B cell (primary cell): ENCODE results near the gene NSUN6. TPM values are rescaled to one million over a fixed set of nuclear protein-coding genes. Genes with fewer than 3 reads are reported as not detected.
"Not testable (repeated sequence)": the region's sequence is repeated elsewhere in the genome, so short reads cannot be mapped to it uniquely, and the experiment has no call there.

Source experiments
- ATAC-seq: fragments of 200-7000 bp; cut with Tn5 transposase; one replicate; pipeline ENCODE4 v1.10.0; 2021; ENCODE audit warnings: low read depth, mild to moderate bottlenecking, moderate number of reproducible peaks, moderate library complexity
- CTCF ChIA-PET: fragments of 350-600 bp; sonication (Branson Sonifier 250); formaldehyde crosslinking; loops from one replicate; lab custom pipeline; 2021; ENCODE audit warnings: antibody characterized with exemption, inconsistent platforms; lab: Charles Lee
- POLR2A ChIA-PET: fragments of 350-600 bp; sonication (Branson Sonifier 250); formaldehyde crosslinking; loops from one replicate; lab custom pipeline; 2021; ENCODE audit warnings: antibody characterized with exemption; lab: Charles Lee
- DNase-seq: peaks from one replicate; pipeline ENCODE4 v3.0.0; 2013
- H2AFZ ChIP-seq: 2 replicates; pipeline ENCODE4 v1.6.1; 2012; ENCODE audit warnings: mild to moderate bottlenecking, low read depth, low read length; ENCODE audit not compliant: insufficient read depth, poor library complexity, severe bottlenecking
- H3K27ac ChIP-seq, 2 donors: 1 replicate in 1 of 2; 2 replicates in 1 of 2; pipeline ENCODE4 v1.5.1; 2012 to 2013; ENCODE audit warnings: low read length in 2 of 2, mild to moderate bottlenecking in 2 of 2, moderate library complexity in 1 of 2
- H3K27me3 ChIP-seq, 4 experiments: fragments of 200-600 bp in 1 of 4; sonication (generic) in 1 of 4; replicated peaks in 1 of 4; 1 replicate in 2 of 4; 2 replicates in 2 of 4; pipeline versions ENCODE4 v1.6.1 to v1.7.0; 2013 to 2016; ENCODE audit warnings: low read length in 3 of 4, mild to moderate bottlenecking in 2 of 4, mixed read lengths in 1 of 4, moderate library complexity in 1 of 4; ENCODE audit not compliant: insufficient read depth in 4 of 4, control insufficient read depth in 3 of 4; ENCODE audit errors: control extremely low read depth in 1 of 4
- H3K36me3 ChIP-seq, 2 experiments: replicated peaks in 1 of 2; 1 replicate in 1 of 2; 2 replicates in 1 of 2; pipeline versions ENCODE4 v1.6.1 to v1.7.1; 2013; ENCODE audit warnings: low read length in 1 of 2; ENCODE audit not compliant: insufficient read depth in 2 of 2, control insufficient read depth in 1 of 2; ENCODE audit errors: control extremely low read depth in 1 of 2, extremely low read depth in 1 of 2
- H3K4me1 ChIP-seq, 2 donors: fragments of 200-600 bp in 1 of 2; sonication (generic) in 1 of 2; 1 replicate in 1 of 2; 2 replicates in 1 of 2; pipeline versions ENCODE4 v1.5.1 to v1.6.1; 2013 to 2017; ENCODE audit warnings: low read length in 2 of 2; ENCODE audit not compliant: control insufficient read depth in 2 of 2, insufficient read depth in 2 of 2
- H3K4me2 ChIP-seq: replicated peaks from 2 replicates; pipeline ENCODE3; 2012; ENCODE audit warnings: mild to moderate bottlenecking, low read depth, low read length; ENCODE audit not compliant: poor library complexity, severe bottlenecking
- H3K4me3 ChIP-seq, 5 experiments: fragments of 200-600 bp in 1 of 5; sonication (generic) in 1 of 5; 1 replicate in 3 of 5; 2 replicates in 2 of 5; pipeline versions ENCODE4 v1.5.1 to v1.7.0; 2011 to 2016; ENCODE audit warnings: low read length in 4 of 5, mild to moderate bottlenecking in 4 of 5, low read depth in 2 of 5, control low read depth in 1 of 5, moderate library complexity in 1 of 5; ENCODE audit not compliant: insufficient read depth in 1 of 5; ENCODE audit errors: control extremely low read depth in 1 of 5, extremely low read depth in 1 of 5
- H3K79me2 ChIP-seq: fragments of 200-600 bp; sonication (generic); one replicate; pipeline ENCODE4 v1.6.0; 2016; ENCODE audit warnings: low read length; ENCODE audit not compliant: control insufficient read depth, insufficient read depth
- H3K9ac ChIP-seq: fragments of 200-600 bp; sonication (generic); 2 replicates; pipeline ENCODE4 v1.6.1; 2017; ENCODE audit warnings: mild to moderate bottlenecking, low read length, moderate library complexity
- H3K9me3 ChIP-seq, 3 donors: one replicate each; pipeline versions ENCODE4 v1.6.1 to v1.7.1; 2013; ENCODE audit warnings: low read length in 2 of 3; ENCODE audit not compliant: control insufficient read depth in 2 of 3, insufficient read depth in 1 of 3; ENCODE audit errors: control extremely low read depth in 1 of 3
- H4K20me1 ChIP-seq: 2 replicates; pipeline ENCODE4 v1.6.0; 2012; ENCODE audit warnings: mild to moderate bottlenecking, low read length; ENCODE audit not compliant: insufficient read depth, control insufficient read depth, poor library complexity, severe bottlenecking
- H3K27ac Mint-ChIP-seq: one replicate; pipeline ENCODE4 v1.8.0; 2021; ENCODE audit warnings: mixed read lengths
- H3K27me3 Mint-ChIP-seq: one replicate; pipeline ENCODE4 v1.8.0; 2021; ENCODE audit warnings: mixed read lengths
- H3K4me1 Mint-ChIP-seq: one replicate; pipeline ENCODE4 v1.8.0; 2021; ENCODE audit warnings: mixed read lengths
- H3K4me3 Mint-ChIP-seq: one replicate; pipeline ENCODE4 v1.8.0; 2021; ENCODE audit warnings: mixed read lengths
- H3K9me3 Mint-ChIP-seq: one replicate; pipeline ENCODE4 v1.8.0; 2022; ENCODE audit warnings: mixed read lengths; ENCODE audit not compliant: insufficient read depth
- EZH2 ChIP-seq: IDR thresholded peaks from 2 replicates; pipeline ENCODE4 v1.6.1; 2012; ENCODE audit warnings: borderline replicate concordance, low read depth, mild to moderate bottlenecking, moderate library complexity, low read length; ENCODE audit not compliant: insufficient read depth, poor library complexity, severe bottlenecking
- WGBS: methylation state at CpG from one replicate; pipeline ENCODE4 v1.1.5; 2013; ENCODE audit warnings: missing lambda C conversion rate; ENCODE audit not compliant: insufficient coverage; 5-methylcytosine and 5-hydroxymethylcytosine counted together
- intact Hi-C: fragments of 100-400 bp; cut with micrococcal nuclease; formaldehyde crosslinking; loops from one replicate; pipeline ENCODE4 v1.10.0; 2022
- polyA plus RNA-seq: library from polyadenylated mRNA; depleted of rRNA; stranded (reverse); fragments of >200 nt; gene quantifications from 2 replicates; pipeline ENCODE4 v1.2.3, GENCODE V29; 2012
- total RNA-seq, 2 donors: library from RNA; stranded (reverse); fragments of 120-200 nt in 1 of 2; gene quantifications; 1 replicate in 1 of 2; 2 replicates in 1 of 2; pipeline versions ENCODE4 v1.2.3 to v1.2.4, GENCODE V29; 2013 to 2022
- TF ChIP-seq, protein P1 (sequence below): fragments of 200-600 bp; IDR thresholded peaks from one replicate; pipeline ENCODE4 v1.8.0; 2022; ENCODE audit warnings: antibody characterized with exemption, mild to moderate bottlenecking

The NSUN6 gene
- total and polyA plus RNA-seq, 2 donors (not counting 1 experiment from before 2014, with no cell fraction given): 13.4 to 27.9 TPM

- POLR2A ChIA-PET: no interaction called here
- no peak for TF ChIP-seq EZH2
- TF ChIP-seq, protein P1, sequence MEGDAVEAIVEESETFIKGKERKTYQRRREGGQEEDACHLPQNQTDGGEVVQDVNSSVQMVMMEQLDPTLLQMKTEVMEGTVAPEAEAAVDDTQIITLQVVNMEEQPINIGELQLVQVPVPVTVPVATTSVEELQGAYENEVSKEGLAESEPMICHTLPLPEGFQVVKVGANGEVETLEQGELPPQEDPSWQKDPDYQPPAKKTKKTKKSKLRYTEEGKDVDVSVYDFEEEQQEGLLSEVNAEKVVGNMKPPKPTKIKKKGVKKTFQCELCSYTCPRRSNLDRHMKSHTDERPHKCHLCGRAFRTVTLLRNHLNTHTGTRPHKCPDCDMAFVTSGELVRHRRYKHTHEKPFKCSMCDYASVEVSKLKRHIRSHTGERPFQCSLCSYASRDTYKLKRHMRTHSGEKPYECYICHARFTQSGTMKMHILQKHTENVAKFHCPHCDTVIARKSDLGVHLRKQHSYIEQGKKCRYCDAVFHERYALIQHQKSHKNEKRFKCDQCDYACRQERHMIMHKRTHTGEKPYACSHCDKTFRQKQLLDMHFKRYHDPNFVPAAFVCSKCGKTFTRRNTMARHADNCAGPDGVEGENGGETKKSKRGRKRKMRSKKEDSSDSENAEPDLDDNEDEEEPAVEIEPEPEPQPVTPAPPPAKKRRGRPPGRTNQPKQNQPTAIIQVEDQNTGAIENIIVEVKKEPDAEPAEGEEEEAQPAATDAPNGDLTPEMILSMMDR: no peak
- CTCF ChIA-PET: no interaction called here
- Histone ChIP-seq H3K4me3 (no peak overlapping the region), H3K27me3 (no peaks in the 10 kb centered on the region), H3K4me2 (no peak overlapping the region), H3K9ac (no peak overlapping the region), H2AFZ (no peak overlapping the region), H3K27ac (no peak overlapping the region), H3K4me1 (no peaks in the 10 kb centered on the region), H3K36me3 (no peaks in the 10 kb centered on the region), H4K20me1 (no peaks in the 10 kb centered on the region), H3K79me2 (no peaks in the 10 kb centered on the region), H3K9me3 (peaks cover under 1 to 49% (median 10%) of the 10 kb centered on the region in 3 donors)
- no peak overlapping the region for H3K27ac Mint-ChIP-seq
- WGBS: 100% methylated on average over 1 of the region's 1 CpG
- no peaks in the 10 kb centered on the region for H3K4me1 Mint-ChIP-seq
- H3K4me3 Mint-ChIP-seq: no peak overlapping the region
- ATAC-seq (no peak), DNase-seq (no peak)
- intact Hi-C loops: no loop called here
- H3K9me3 Mint-ChIP-seq: no peaks in the 10 kb centered on the region
- no peaks in the 10 kb centered on the region for H3K27me3 Mint-ChIP-seq
These were observed 79.6 kb downstream of the NSUN6 start for GRCh38 chr10:18571780-18572179.

DNA sequence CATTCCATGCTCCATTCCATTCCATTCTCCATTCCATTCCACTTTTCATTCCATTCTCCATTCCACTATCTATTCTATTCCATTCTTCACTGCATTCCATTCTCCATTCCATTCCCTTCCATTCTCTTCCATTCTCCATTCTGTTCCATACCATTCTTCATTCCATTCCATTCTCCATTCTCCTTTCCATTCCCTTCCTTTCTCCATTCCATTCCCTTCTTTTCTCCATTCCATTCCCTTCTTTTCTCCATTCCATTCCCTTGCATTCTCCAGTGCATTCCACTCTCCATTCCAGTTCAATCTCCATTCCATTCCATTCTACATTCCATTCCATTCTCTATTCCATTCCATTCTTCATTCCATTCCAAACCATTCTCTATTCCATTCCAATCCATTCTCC is 80.3 kb downstream of the NSUN6 start:
- H3K36me3 ChIP-seq: no peaks in the 10 kb centered on the region
- no peaks in the 10 kb centered on the region for H4K20me1 ChIP-seq
- H3K9me3 Mint-ChIP-seq: no peaks in the 10 kb centered on the region
- no peak overlapping the region for H3K4me3 ChIP-seq
- no peaks in the 10 kb centered on the region for H3K4me1 ChIP-seq
- ATAC-seq: no peak
- ChIA-PET POLR2A (no interaction called here), CTCF (no interaction called here)
- H3K4me2 ChIP-seq: no peak overlapping the region
- H3K9me3 ChIP-seq: peaks cover 5 to 56% (median 12%) of the 10 kb centered on the region in 3 donors
- no peaks in the 10 kb centered on the region for H3K4me1 Mint-ChIP-seq
- intact Hi-C loops: no loop called here
- no peak overlapping the region for H3K4me3 Mint-ChIP-seq
- H3K27ac Mint-ChIP-seq: no peak overlapping the region
- no peaks in the 10 kb centered on the region for H3K79me2 ChIP-seq
- H3K27ac ChIP-seq: no peak overlapping the region
- no peak for DNase-seq
- H3K27me3 ChIP-seq: no peaks in the 10 kb centered on the region
- no peaks in the 10 kb centered on the region for H3K27me3 Mint-ChIP-seq
- H2AFZ ChIP-seq: no peak overlapping the region
- no peak overlapping the region for H3K9ac ChIP-seq
- TF ChIP-seq, protein P1: no peak
- TF ChIP-seq EZH2: no peak

GRCh38 chr10:18570386-18570785 is 81.0 kb downstream of the NSUN6 start:
- H3K4me3 Mint-ChIP-seq, DNase-seq, H3K27ac Mint-ChIP-seq, ATAC-seq, H3K27ac ChIP-seq, intact Hi-C loops, H3K4me1 ChIP-seq, H3K27me3 Mint-ChIP-seq, H3K4me3 ChIP-seq, H3K9ac ChIP-seq, H3K4me2 ChIP-seq, POLR2A ChIA-PET, H3K79me2 ChIP-seq, H4K20me1 ChIP-seq, H3K27me3 ChIP-seq, H3K36me3 ChIP-seq, H3K9me3 Mint-ChIP-seq, H3K4me1 Mint-ChIP-seq, H2AFZ ChIP-seq, CTCF ChIA-PET: not testable (repeated sequence)
- H3K9me3 ChIP-seq: peaks cover 10 to 63% (median 12%) of the 10 kb centered on the region in 3 donors
- whole genome bisulfite sequencing: 100% methylated on average over 2 of the region's 2 CpGs
